NCI-H1930 (cell line): Measurements from ENCODE around the gene NCAM1.
"Not testable (repeated sequence)": the region's sequence is repeated elsewhere in the genome, so short reads cannot be mapped to it uniquely, and the experiment has no call there.

Experiments
- DNase-seq, 2 experiments: peaks; one replicate each; lab custom pipeline; 2025; lab: John Stamatoyannopoulos, UW

NCAM1 gene

DNA sequence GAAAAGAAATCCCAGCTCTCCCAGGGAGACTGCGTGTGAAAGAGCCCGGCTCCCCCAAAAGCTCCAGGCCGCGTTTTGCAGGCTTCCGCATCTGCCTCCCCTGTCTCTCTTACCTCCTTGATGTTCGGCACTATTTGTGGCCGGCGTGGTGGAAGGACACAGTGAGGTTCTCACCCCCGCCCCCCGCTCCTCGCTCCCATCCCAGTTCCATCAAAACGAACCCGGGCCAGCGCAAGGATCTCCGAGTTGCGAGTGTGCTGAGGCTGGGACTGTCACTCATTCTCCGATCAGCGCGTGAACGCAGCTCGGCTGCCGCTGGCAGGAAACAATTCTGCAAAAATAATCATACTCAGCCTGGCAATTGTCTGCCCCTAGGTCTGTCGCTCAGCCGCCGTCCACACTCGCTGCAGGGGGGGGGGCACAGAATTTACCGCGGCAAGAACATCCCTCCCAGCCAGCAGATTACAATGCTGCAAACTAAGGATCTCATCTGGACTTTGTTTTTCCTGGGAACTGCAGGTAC, at the start of gene NCAM1:
TSS of gene NCAM1 (plus strand) at position 275 of the 523 bp plus-strand sequence.
- DNase-seq = peak; percentile 92 to 97

DNA sequence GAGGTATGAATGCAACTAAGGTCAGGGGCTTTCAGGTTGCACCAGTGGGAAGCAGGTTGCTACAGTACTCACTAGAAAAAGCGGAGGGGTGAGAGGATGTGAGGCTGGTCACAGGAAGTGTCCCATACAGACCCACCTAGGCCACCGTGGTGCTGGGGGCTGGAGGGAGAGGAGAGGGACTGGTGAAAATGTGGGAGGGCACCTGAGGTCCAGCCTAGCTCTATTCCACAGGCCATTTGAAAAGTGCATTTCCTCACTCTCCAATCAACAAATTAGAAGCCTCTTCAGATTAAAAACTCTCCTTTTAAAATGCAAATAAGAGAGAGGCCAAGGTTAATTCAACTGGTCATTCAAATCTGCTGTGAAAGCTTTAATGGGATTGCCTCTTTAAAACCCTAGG, 38.6 kb upstream of the NCAM1 start:
- no peak for DNase-seq

DNA sequence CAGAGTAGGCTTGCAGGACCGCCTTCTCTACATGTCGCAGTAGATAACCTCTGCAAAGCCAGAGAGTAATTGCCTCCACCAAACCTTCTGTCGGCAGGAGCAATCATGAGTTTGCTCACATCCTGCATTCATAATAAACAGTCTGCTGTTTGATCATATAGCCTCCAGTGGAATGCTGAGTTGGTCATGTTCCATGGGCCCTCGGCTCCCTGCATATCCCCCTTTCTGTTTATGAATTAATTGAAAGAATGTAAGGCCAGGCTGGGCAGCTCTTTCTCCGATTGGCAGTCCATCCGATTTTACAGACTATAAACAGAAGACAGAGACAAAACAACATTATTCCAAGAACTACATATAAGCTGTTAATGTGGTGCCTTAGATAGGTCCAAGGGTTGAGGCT, 36.4 kb upstream of the NCAM1 start:
- not testable (repeated sequence) for DNase-seq

DNA sequence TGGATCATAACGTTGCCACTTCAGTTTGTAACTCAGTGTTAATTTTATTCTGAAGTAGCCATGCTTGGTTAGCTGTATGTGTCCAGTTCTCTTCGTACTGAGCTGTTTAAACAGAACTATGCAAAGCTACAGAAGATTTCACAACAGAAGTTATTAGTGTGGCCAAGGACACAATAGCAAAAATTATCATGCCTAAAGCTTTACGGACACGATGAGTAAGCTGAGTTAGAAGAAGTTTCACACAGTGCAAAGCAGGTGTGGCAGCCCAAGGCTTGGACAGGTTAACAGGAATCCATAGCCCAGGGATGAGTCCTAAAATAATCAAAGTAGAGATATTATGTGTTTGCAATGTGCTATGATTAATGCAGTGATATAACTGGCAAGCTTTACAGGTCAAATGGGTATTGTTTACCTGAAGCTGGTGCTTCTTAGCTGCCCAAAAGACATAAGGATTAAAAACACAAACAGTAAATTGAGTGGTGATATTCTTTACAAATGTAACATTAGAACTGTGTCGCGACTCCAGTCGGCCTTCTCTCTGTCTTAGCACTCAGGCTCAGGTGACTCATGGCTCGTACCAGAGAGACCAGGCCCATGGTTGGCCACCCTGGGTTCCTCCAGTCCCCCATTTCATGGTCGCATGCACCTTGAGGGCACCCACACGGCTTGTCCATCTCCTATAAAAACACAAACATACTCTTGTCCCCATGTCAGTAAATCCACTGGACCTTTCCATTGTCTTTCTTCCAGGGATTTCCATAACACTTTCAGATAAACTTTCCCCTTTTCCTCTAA, 35.5 kb upstream of the NCAM1 start:
- no peak for DNase-seq

DNA sequence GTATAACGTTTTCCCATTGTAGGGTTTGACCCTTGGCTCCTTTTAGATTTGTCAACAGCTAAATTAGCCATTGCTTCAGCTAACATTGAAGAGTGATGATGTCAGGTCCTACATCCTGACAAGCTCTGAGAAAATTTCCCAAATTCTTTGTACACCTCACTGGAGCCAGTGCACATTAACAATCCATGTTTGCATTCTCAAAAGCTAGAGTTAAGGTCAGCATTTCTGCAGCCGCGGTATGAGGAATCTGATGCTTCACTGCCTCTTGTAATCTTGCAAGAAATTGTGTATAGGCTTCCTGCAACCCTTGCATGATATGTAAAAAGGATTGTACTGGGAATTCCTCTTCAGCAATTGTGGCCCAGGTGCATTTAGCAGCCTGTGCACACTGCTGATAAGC, 33.1 kb upstream of the NCAM1 start:
- no peak for DNase-seq

DNA sequence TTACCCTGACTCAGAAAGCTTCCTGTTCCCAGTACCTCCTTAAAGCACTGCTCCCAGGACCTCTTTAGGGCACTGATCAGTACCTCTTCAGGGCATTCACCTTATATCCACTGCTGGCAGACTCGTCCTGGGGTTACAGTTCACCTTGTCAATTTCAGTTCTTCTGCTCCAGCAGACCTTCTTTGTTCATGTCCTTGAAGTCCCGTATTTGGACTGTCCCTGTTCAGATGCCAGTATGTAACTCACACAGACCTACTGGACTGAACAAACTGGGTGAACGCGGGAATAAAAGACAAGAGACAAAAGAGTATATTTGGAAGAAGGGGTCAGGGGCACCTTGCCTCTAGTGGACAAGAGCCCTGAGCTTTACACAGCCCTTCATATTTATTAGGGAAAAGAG, 31.8 kb upstream of the NCAM1 start:
- no peak for DNase-seq

DNA sequence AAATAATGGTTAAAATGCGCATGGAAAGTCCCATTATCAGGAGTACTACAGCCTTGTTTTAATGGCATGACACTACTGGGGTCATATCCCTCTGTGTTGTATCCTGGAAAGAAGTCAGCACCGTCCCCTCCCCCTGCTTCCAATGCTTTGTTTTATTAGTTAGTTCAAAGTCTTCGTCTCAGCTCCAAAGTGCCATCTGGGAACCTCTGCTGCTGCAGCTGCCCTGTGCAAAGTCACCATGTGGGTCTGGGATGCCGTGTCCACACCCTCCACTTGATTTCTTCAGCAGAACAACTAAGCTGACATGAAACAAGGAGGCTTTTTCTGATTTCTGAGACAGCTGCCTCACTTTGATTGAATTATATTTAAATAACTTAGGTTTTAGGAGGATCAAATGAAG, 29.5 kb upstream of the NCAM1 start:
- DNase-seq = no peak

DNA sequence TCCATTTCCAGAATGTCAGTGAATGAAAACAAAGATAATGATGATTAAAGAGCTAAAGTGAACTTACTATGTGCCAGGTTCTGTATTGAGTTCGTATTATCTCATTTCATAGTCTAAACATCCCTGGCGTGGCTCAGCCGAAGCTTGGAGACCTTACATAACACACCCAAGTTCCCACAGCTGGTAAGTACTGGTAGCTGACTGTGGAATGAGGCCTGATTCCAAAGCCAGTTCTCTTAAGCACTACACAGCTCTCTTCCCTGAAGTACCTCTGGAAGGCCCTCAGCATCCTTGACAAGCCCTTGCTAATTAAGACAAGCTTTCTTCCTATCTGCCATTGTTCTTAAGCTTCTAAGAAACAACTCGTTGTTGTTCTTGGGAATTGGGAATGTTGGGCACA, 28.6 kb upstream of the NCAM1 start:
- no peak for DNase-seq

DNA sequence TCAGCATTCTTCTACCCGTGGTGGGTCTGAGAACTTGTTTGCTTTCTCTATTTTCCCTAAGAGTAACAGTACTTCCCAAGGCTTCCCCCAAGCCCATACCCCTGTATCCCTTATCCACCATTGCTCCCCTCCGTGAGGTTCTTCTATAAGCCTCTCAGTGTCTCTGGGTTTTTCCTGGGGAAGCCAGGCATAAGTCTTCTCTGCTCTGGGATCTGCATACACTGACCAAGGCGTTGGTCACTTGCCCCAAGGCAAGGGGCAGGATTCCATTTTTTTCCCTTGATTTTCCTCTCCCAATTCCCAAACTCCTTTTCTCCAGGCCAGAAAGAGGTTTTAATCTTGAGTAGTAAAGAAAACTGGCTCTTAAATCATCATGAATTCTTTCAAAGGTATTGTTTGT, 27.2 kb upstream of the NCAM1 start:
- no peak for DNase-seq

DNA sequence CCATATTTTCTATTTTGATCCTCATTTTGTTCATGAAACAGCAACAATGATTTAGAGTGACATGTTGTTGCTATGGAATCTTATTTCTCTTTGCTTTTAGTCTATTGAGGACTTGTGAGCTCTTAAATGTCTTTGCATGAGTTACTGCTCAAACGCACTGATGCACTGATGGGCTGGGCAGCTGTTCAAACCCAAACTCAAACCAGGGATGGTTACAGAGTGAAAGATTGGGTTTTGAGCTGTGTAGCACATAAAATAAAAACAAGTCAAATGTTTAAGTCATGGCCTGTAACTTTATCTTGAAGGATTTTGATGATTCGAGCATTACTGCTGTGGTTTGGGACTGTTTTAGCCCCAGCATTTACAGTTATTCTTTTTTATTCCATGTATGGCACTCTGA, 20.1 kb upstream of the NCAM1 start:
- DNase-seq = no peak

DNA sequence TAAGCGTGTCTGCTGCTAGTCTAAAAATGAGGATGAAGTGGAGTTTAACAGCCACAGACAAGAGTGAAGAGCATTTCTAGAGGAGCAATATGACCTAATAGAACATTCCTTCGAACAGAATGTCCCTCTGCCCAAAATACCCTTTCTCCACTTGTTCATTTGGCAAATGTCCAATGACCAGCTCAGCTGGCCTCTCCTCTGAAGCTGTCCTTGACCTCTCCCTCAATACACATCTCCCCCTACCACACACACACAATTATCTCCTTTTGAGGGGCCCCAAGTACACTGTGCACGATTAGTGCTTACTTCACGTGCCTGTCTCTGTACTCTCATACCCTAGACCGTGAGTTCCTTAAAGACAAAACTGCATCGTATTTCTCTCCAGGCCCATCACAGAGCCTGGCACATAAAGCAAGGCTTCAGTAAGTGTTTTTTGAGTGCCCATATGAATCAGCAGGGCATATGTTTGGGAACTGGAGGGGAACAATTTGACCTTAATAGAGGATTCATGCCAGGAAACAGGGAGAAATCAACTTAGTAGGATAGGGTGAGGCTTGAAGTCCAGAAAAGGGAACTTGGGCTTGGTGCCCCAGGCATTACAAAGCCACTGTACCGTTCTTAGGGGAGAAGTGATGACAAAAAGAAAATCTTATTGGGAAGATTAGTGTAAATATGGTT, 18.1 kb upstream of the NCAM1 start:
- no peak for DNase-seq

DNA sequence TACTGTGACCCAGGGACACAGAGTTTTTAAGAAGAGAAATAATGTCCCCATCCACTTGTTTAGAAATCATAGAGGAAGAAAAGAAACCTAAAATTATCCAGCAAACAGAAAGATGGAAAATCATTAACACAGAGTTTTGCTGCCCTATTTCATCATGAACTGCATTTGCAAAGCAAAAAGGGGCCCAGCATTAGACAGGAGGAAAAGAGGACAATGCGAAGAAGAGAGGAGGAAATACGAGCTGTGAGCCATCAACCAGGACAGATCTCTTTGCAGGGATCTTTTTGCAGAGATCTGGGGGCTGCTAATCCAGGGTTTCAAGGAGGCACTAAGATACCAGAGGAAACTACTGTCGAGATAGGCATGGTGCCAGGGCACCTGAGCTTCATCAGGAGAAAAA, 14.4 kb upstream of the NCAM1 start:
- DNase-seq = no peak

DNA sequence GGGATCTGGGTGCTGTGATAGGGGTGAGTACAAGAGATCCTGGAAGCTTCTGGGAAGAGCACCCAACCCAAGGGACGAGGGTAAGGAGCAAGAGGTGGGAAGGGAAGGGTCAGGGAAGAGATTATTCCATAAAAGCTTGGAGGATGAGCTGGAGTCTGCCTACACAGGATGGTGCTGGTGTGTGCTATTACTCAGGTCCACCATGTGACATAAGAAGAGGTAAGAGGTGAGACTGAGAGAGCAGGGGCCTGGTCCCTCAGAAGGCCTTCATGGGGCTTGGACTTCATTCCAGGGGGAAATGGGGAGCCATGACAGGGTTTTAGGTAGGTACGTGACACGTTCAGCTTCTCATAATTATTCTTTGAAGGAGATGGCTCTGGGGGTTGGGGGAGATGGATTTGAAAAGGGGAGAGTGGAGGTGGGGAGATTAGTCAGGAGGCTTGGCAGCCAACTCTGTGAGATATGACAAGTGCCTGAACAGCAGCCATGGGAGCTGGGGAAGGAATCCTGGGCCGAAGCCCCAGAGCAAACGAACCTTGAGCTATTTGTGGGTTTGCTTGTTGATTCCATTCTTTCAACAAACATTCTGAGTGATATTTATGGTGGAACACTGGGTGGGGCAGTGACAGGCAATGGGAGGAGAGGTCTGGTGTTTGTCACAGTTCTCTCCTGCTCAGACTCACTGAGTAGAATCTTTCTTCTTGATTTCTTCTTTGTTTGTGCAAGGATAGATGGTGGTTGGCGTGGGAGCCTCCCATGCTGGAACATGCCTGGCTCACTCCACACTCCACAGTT, 11.2 kb upstream of the NCAM1 start:
- no peak for DNase-seq

DNA sequence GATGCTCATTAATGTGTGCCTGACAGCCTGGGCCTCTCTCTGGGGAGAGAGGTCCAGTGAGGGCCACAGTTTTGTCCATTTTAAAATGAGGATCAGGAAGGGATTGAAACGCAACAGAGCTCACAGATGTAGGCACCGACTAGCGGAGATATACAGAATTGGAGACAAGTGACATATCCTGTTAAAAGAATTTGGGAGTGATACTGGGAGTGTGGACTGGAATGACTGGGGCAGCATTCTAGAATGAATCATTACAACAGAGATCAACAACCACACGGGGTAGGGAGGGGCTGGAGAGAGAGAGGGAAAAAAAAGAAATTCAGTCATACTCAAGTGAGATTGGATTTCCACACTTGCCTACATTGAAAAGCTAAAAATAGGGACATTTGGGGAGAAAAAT, 2.5 kb upstream of the NCAM1 start:
- no peak for DNase-seq

DNA sequence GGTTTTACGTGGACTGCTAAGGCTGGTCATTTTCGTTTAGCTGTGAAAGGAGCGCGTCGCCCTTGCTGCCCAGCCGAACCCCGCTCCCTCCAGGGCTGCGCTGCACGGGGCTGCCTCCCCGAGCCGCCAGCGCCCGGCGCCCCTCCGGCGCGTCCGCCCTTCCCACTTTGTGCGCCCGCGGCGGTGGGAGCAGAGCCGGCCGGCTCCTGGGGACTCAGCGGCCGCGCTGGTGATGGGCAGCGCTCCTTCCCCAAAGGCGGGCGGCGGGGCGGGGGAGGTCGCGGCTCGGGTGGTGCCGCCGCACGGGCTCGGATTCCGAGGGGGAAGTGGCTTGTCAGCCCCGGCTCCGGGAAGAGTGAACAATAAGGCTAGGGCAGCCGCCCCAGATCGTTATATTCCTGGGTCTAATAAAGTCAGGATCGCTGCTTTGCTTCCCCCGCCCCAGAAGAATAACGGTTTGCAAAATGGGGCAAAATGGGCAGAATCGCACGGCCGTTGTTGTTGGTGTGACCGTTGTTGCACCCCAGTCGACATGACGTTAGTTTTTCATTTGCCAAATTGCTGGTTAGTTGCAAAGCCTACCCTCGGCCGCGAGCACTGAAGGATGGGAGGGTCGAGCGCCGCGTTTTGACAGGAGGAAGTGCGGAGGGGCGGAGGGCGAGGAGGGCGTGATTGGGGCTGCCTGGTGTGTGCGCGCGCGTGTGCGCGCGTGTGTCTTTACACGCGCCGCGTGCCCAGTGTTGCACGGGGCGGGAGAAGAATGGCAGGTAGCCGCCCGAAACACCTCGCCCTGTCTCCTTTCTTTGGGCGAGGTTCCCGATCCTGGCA, 745 bp downstream of the NCAM1 start:
- no peak for DNase-seq

DNA sequence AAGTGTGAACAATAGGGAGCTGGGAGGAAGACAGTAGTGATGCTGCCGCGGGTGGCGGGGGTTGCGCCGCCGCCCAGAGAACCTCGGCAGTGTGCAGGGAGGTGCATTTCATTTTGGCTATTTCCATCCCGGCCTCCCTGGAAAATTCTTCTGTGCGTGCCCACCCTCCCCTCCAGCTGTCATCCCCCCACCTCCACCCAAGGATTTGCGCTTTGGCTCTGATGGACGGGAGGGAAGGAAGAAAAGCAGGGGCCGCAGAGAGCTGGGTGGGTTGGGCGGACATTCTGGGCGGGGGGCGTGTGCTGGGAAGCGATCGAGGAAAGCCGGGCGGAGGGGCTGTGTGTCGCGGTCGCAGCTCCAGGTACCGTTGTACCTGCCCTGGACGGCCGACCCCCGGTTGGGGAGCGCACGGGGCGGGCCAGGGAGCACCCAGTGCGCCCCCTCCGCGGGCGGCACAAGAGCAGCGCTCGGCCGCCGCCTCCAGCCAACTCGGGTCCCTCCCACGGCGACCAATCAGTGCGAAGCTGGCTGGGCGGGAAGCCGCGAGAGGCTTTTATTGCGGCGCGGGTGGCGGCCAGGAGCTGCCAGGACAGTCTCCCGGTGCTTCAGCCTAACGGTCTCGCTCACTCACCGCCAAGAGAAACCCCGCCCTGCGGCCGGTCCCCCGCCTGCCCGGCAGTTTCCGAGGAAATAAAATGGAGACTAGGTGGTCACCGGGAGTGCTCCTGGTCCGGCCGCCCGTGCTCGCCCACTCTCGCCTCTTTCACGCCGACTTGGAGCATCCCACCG, 1.6 kb downstream of the NCAM1 start:
- DNase-seq = peak; percentile 76 to 80

DNA sequence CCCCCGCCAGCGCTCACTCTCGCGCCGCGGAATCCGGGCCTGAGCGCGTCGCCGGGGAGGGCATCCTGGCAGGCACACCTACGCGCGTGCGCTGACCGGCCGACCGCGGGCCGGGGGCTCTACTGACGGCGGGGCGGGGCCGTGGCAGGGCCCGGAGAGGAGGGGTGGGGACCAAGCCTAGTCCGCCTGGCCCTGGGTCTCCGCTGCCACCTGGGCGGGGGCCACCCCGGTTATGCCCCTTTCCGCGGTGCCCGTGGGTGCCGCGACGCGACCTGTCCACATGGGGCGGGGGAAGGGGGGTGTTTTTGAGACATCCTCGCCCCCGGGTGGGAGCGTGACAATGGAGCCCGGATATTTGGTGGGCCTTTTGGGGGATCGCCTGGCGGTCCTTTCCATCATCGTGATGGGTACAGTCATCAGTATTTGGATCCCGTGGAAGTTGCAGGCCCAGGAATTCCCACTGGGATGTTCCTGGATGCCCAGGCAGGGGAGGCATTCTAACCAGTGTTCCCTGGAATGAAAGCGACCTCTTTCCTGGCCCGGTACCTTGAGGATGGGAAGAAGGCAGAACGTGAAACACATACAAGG, 2.2 kb downstream of the NCAM1 start:
- DNase-seq = peak in 1 of 2 experiments; percentile 67

DNA sequence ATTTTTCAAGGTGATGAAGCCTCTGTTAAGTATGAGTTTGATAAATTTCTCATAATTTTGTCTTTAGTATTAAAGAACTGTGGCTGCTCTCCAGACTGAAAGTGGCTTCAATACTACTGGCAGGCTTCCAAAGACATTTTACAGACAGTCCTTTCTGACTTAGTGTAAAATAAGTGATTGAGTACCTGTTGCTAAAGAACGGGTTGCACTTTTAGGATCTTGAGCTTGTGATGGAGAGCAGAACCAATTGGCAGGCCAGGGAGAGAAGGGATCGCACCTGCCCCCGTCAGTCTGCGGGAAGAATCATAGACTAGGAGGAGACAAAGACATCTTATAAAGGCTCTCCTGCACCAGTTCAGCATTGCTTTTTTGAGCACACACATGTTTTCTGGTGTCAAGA, 4.4 kb downstream of the NCAM1 start:
- DNase-seq = peak in 1 of 2 experiments; percentile 25

DNA sequence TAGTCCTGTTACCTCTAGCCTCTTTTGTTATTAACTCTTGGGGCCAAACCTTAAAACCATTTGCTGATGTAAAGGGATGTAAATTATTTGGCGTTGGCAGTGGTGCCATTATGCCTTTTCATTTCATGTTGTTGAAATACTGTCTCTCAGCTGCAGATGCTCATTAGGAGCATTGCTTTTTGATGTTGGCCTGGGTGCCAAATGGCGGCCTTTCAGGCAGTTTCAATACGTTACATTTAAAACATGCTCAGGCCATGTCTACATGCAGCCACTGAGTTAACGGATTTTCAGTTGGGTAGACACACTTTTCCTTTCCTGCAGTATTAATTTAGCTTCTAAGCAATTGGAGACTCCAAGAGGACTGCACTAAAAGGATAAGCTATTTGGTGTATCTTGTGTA, 5.3 kb downstream of the NCAM1 start:
- no peak for DNase-seq

DNA sequence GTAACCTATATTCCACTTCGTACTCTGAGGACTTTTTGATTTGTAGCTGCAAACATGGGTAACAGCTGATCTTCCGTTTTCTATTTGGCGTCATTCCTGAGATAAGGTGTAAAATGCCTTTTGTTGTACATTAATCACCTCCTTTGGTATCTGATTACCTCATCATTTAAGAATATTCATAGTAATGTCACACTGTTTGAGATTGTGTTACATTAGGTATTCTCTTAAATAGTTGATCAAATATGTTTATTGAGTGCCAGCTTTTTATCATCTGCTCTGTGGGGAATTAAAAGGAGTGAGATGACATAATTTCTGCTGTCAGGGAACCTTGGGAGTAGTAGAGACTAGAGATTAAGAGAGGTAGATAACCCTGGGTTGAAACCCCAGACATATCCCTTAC, 5.9 kb downstream of the NCAM1 start:
- no peak for DNase-seq
